ENCODE measurements around the gene TAS2R39.
"Not testable (repeated sequence)": the region's sequence is repeated elsewhere in the genome, so short reads cannot be mapped to it uniquely, and the experiment has no call there.

Gene TAS2R39

GRCh38 chr7:143180771-143181170, 2.4 kb upstream of the TAS2R39 start:
- H3K4me3 ChIP-seq (ENCODE audit: insufficient read depth, low read depth, low read length, poor library complexity, severe bottlenecking); H3K36me3 ChIP-seq (ENCODE audit: control insufficient read depth, insufficient read depth, low read length); H3K9me3 ChIP-seq (ENCODE audit: control insufficient read depth, low read length); H3K27me3 ChIP-seq (replicated peaks; ENCODE audit: control insufficient read depth, insufficient read depth, low read length, poor library complexity, severe bottlenecking); H3K27ac ChIP-seq (ENCODE audit: insufficient read depth, low read length, poor library complexity, severe bottlenecking); H3K4me1 ChIP-seq (ENCODE audit: control insufficient read depth, insufficient read depth, low read length, poor library complexity, severe bottlenecking); DNase-seq: not testable (repeated sequence)

GRCh38 chr7:143181349-143181748, 1.9 kb upstream of the TAS2R39 start:
- peaks cover 4% of the 10 kb centered on the region for H3K9me3 ChIP-seq (ENCODE audit: control insufficient read depth, low read length)
- H3K4me3 ChIP-seq (ENCODE audit: insufficient read depth, low read depth, low read length, poor library complexity, severe bottlenecking), result no peak overlapping the region
- H3K4me1 ChIP-seq (ENCODE audit: control insufficient read depth, insufficient read depth, low read length, poor library complexity, severe bottlenecking), result no peaks in the 10 kb centered on the region
- no peaks in the 10 kb centered on the region for H3K36me3 ChIP-seq (ENCODE audit: control insufficient read depth, insufficient read depth, low read length)
- no peak overlapping the region for H3K27ac ChIP-seq (ENCODE audit: insufficient read depth, low read length, poor library complexity, severe bottlenecking)
- peaks cover 4% of the 10 kb centered on the region for H3K27me3 ChIP-seq (replicated peaks; ENCODE audit: control insufficient read depth, insufficient read depth, low read length, poor library complexity, severe bottlenecking)
- no peak for DNase-seq

GRCh38 chr7:143185551-143185950, 2.3 kb downstream of the TAS2R39 start:
- no peaks in the 10 kb centered on the region for H3K36me3 ChIP-seq (ENCODE audit: control insufficient read depth, insufficient read depth, low read length)
- H3K27me3 ChIP-seq (replicated peaks; ENCODE audit: control insufficient read depth, insufficient read depth, low read length, poor library complexity, severe bottlenecking), result peaks cover 4% of the 10 kb centered on the region
- H3K9me3 ChIP-seq (ENCODE audit: control insufficient read depth, low read length), result no peaks in the 10 kb centered on the region
- no peak for DNase-seq
- no peak overlapping the region for H3K27ac ChIP-seq (ENCODE audit: insufficient read depth, low read length, poor library complexity, severe bottlenecking)
- H3K4me1 ChIP-seq (ENCODE audit: control insufficient read depth, insufficient read depth, low read length, poor library complexity, severe bottlenecking), result no peaks in the 10 kb centered on the region
- H3K4me3 ChIP-seq (ENCODE audit: insufficient read depth, low read depth, low read length, poor library complexity, severe bottlenecking), result no peak overlapping the region

GRCh38 chr7:143188994-143189393, 5.8 kb downstream of the TAS2R39 start:
- DNase-seq, result no peak
- Histone ChIP-seq H3K9me3 (ENCODE audit: control insufficient read depth, low read length) (no peaks in the 10 kb centered on the region), H3K27me3 (replicated peaks; ENCODE audit: control insufficient read depth, insufficient read depth, low read length, poor library complexity, severe bottlenecking) (peaks cover 4% of the 10 kb centered on the region), H3K4me3 (ENCODE audit: insufficient read depth, low read depth, low read length, poor library complexity, severe bottlenecking) (no peak overlapping the region), H3K4me1 (ENCODE audit: control insufficient read depth, insufficient read depth, low read length, poor library complexity, severe bottlenecking) (no peaks in the 10 kb centered on the region), H3K27ac (ENCODE audit: insufficient read depth, low read length, poor library complexity, severe bottlenecking) (no peak overlapping the region), H3K36me3 (ENCODE audit: control insufficient read depth, insufficient read depth, low read length) (no peaks in the 10 kb centered on the region)

- no peak for DNase-seq
- Histone ChIP-seq H3K36me3 (ENCODE audit: control insufficient read depth, insufficient read depth, low read length) (no peaks in the 10 kb centered on the region), H3K27ac (ENCODE audit: insufficient read depth, low read length, poor library complexity, severe bottlenecking) (no peak overlapping the region), H3K4me1 (ENCODE audit: control insufficient read depth, insufficient read depth, low read length, poor library complexity, severe bottlenecking) (no peaks in the 10 kb centered on the region), H3K4me3 (ENCODE audit: insufficient read depth, low read depth, low read length, poor library complexity, severe bottlenecking) (no peak overlapping the region), H3K27me3 (replicated peaks; ENCODE audit: control insufficient read depth, insufficient read depth, low read length, poor library complexity, severe bottlenecking) (no peaks in the 10 kb centered on the region), H3K9me3 (ENCODE audit: control insufficient read depth, low read length) (no peaks in the 10 kb centered on the region)
These were observed 10.7 kb downstream of the TAS2R39 start for GRCh38 chr7:143193880-143194279.

- Histone ChIP-seq H3K4me3 (ENCODE audit: insufficient read depth, low read depth, low read length, poor library complexity, severe bottlenecking) (no peak overlapping the region), H3K9me3 (ENCODE audit: control insufficient read depth, low read length) (no peaks in the 10 kb centered on the region)
- DNase-seq, result no peak
These were observed 15.8 kb downstream of the TAS2R39 start for GRCh38 chr7:143199040-143199439.

GRCh38 chr7:143202161-143202560, 18.9 kb downstream of the TAS2R39 start:
- Histone ChIP-seq H3K36me3 (ENCODE audit: control insufficient read depth, insufficient read depth, low read length) (no peaks in the 10 kb centered on the region), H3K4me1 (ENCODE audit: control insufficient read depth, insufficient read depth, low read length, poor library complexity, severe bottlenecking) (peaks cover 9% of the 10 kb centered on the region), H3K27ac (ENCODE audit: insufficient read depth, low read length, poor library complexity, severe bottlenecking) (no peak overlapping the region), H3K9me3 (ENCODE audit: control insufficient read depth, low read length) (no peaks in the 10 kb centered on the region), H3K27me3 (replicated peaks; ENCODE audit: control insufficient read depth, insufficient read depth, low read length, poor library complexity, severe bottlenecking) (no peaks in the 10 kb centered on the region), H3K4me3 (ENCODE audit: insufficient read depth, low read depth, low read length, poor library complexity, severe bottlenecking) (no peak overlapping the region)
- no peak for DNase-seq

More at GRCh38 chr7:143199040-143199439, 15.8 kb downstream of the TAS2R39 start:
- no peaks in the 10 kb centered on the region for H3K36me3 ChIP-seq (ENCODE audit: control insufficient read depth, insufficient read depth, low read length)
- no peaks in the 10 kb centered on the region for H3K4me1 ChIP-seq (ENCODE audit: control insufficient read depth, insufficient read depth, low read length, poor library complexity, severe bottlenecking)
- H3K27ac ChIP-seq (ENCODE audit: insufficient read depth, low read length, poor library complexity, severe bottlenecking), result no peak overlapping the region
- no peaks in the 10 kb centered on the region for H3K27me3 ChIP-seq (replicated peaks; ENCODE audit: control insufficient read depth, insufficient read depth, low read length, poor library complexity, severe bottlenecking)

GRCh38 chr7:143203386-143203785, 20.2 kb downstream of the TAS2R39 start:
- Histone ChIP-seq H3K9me3 (ENCODE audit: control insufficient read depth, low read length) (no peaks in the 10 kb centered on the region), H3K27ac (ENCODE audit: insufficient read depth, low read length, poor library complexity, severe bottlenecking) (no peak overlapping the region), H3K4me1 (ENCODE audit: control insufficient read depth, insufficient read depth, low read length, poor library complexity, severe bottlenecking) (peaks cover 9% of the 10 kb centered on the region), H3K36me3 (ENCODE audit: control insufficient read depth, insufficient read depth, low read length) (no peaks in the 10 kb centered on the region), H3K4me3 (ENCODE audit: insufficient read depth, low read depth, low read length, poor library complexity, severe bottlenecking) (no peak overlapping the region), H3K27me3 (replicated peaks; ENCODE audit: control insufficient read depth, insufficient read depth, low read length, poor library complexity, severe bottlenecking) (no peaks in the 10 kb centered on the region)
- no peak for DNase-seq

DNA sequence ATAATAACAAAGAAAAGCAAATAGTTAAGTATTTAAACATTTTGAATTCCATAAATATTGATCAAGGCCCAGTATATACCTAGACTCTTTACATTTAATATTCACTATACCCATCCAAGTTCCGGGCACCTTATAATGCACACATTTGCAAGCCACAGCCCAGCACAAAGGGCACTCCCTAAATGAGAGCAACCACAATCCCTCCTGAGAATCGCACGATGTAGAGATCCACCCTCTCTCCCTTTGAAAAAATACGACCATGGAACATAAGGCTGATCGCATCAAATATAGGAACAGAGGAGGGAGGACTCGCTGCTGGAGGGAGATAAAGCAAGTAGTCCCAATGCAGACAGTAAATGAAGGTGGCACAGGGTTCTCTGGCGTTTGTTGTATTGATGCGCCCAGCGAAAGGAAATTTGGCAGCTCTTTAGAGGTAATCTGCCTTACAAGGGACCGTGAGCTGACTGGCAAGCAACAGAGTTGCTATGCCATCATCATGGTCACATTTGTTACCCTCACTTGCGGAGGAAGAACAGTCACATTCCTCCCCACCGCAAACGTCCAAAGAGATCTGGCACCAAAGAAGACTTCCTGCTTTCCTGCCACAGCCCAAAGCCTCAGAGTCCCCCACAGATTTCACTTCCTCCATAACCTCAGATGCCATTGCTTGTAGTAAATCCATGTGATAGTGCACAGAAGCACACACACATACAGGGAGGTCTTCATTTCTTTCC, 22.5 kb downstream of the TAS2R39 start:
- DNase-seq, result no peak
- Histone ChIP-seq H3K4me3 (ENCODE audit: insufficient read depth, low read depth, low read length, poor library complexity, severe bottlenecking) (no peak overlapping the region), H3K9me3 (ENCODE audit: control insufficient read depth, low read length) (no peaks in the 10 kb centered on the region), H3K36me3 (ENCODE audit: control insufficient read depth, insufficient read depth, low read length) (no peaks in the 10 kb centered on the region), H3K4me1 (ENCODE audit: control insufficient read depth, insufficient read depth, low read length, poor library complexity, severe bottlenecking) (peaks cover 9% of the 10 kb centered on the region), H3K27me3 (replicated peaks; ENCODE audit: control insufficient read depth, insufficient read depth, low read length, poor library complexity, severe bottlenecking) (no peaks in the 10 kb centered on the region), H3K27ac (ENCODE audit: insufficient read depth, low read length, poor library complexity, severe bottlenecking) (no peak overlapping the region)

DNA sequence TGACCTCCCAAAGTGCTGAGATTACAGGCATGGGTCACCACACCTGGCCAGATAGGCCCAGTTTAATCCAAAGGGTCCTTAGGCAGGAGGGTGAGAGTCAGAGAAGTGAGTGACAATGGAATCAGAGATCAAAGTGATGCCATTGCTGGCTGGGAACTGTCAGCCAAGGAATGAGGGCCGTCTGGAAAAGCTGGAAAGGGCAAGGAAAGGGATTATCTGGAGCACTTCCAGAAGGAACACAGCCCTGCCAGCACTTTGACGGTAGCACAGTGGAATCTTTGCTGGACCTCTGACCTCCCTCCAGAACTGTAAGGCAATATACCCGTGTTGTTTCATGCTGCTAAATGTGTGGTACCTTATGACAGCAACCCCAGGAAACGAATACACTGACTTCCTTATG, 27.3 kb downstream of the TAS2R39 start:
- Histone ChIP-seq H3K27me3 (replicated peaks; ENCODE audit: control insufficient read depth, insufficient read depth, low read length, poor library complexity, severe bottlenecking) (no peaks in the 10 kb centered on the region), H3K4me3 (ENCODE audit: insufficient read depth, low read depth, low read length, poor library complexity, severe bottlenecking) (no peak overlapping the region), H3K4me1 (ENCODE audit: control insufficient read depth, insufficient read depth, low read length, poor library complexity, severe bottlenecking) (peaks cover 7% of the 10 kb centered on the region), H3K36me3 (ENCODE audit: control insufficient read depth, insufficient read depth, low read length) (no peaks in the 10 kb centered on the region), H3K9me3 (ENCODE audit: control insufficient read depth, low read length) (no peaks in the 10 kb centered on the region), H3K27ac (ENCODE audit: insufficient read depth, low read length, poor library complexity, severe bottlenecking) (no peak overlapping the region)
- no peak for DNase-seq

Data from effector memory CD4-positive, alpha-beta T cell (primary cell).